Measurements from ENCODE around the gene ERBB3. TPM values are rescaled to one million over a fixed set of nuclear protein-coding genes. Genes with fewer than 3 reads are reported as not detected.

Gene ERBB3
- polyA plus RNA-seq, 1 of the 3 experiments (the other 2 are of a cell fraction), result 1.4 TPM

GRCh38 chr12:56117778-56118687 is 38.1 kb downstream of the ERBB3 start, which contains the start of gene ZC3H10:
Gene ZC3H10, plus strand, starts transcription at chr12:56118266. Its CDS starts 2,297 bp downstream, at chr12:56120563.
- peaks cover 18 to 20% of the 10 kb centered on the region in 2 experiments; a peak in 3 of 4 replicates for H3K4me1 ChIP-seq (ENCODE audit: control insufficient read depth in 1 of 2, insufficient read depth in 2 of 2, low read depth in 1 of 2, low read length in 1 of 2)
- H3K9me2 ChIP-seq, result no peaks in the 10 kb centered on the region
- peak within 1 kb of the TSS; percentile 97 for H3K9ac ChIP-seq
- POLR2A ChIA-PET, result interaction anchor here (0.6 to 2.5 kb wide), 19 partner anchors 9 to 379 kb away, joined by 3 to 44 read pairs (median 3); partner anchors contain the start of genes DNAJC14, ERBB3, ESYT1 and MYL6
- peaks cover 35% of the 10 kb centered on the region for H3F3A ChIP-seq (replicated peaks; ENCODE audit: insufficient read depth)
- peak within 1 kb of the TSS; percentile 93 for H3K4me2 ChIP-seq
- CTCF ChIA-PET, result interaction anchor here (0.6 to 16.0 kb wide), 28 partner anchors 9 to 512 kb away, joined by 3 to 272 read pairs (median 4); partner anchors contain the start of genes ANKRD52, ERBB3, ESYT1 and MYL6
- H4K20me1 ChIP-seq (ENCODE audit: insufficient read depth), result peaks cover 3% of the 10 kb centered on the region; the same call in 1 of the 2 replicates
- H3K4me3 ChIP-seq (ENCODE audit: low read depth in 2 of 2, low read length in 1 of 2), result peak within 1 kb of the TSS; percentile 89 to 94
- peak within 1 kb of the TSS; percentile 23; the same call in 1 of the 2 replicates for H2AFZ ChIP-seq (ENCODE audit: low read depth)
- H3K27me3 ChIP-seq (ENCODE audit: insufficient read depth), result no peaks in the 10 kb centered on the region
- 2% methylated on average over 17 of the region's 61 CpGs for WGBS (ENCODE audit: low lambda C conversion rate)
- peaks cover 17 to 36% of the 10 kb centered on the region in 2 experiments for H3K36me3 ChIP-seq (replicated peaks in 1 of 2; ENCODE audit: control insufficient read depth in 1 of 2, insufficient read depth in 2 of 2, low read length in 1 of 2)
- H3K79me2 ChIP-seq (ENCODE audit: insufficient read depth), result peaks cover 46% of the 10 kb centered on the region
- H3K27ac ChIP-seq (ENCODE audit: low read depth in 2 of 2, low read length in 1 of 2), result peak within 1 kb of the TSS; percentile 93 to 95
- DNase-seq, result peak; percentile 89
- H3K9me3 ChIP-seq, result no peaks in the 10 kb centered on the region
- TF ChIP-seq TCF12 (IDR thresholded peaks at IDR 0.05) (peak; percentile 65), NFIC (IDR thresholded peaks at IDR 0.05; ENCODE audit: borderline replicate concordance) (peak; percentile 51; the same call in 1 of the 2 replicates), SMC3 (IDR thresholded peaks at IDR 0.05; ENCODE audit: low read depth, low read length) (no peak), GABPA (IDR thresholded peaks at IDR 0.05; ENCODE audit: low read depth) (peak; percentile 99), POLR2AphosphoS5 (IDR thresholded peaks at IDR 0.05; ENCODE audit: low read depth, low read length) (peak; percentile 99), FOXJ3 (CRISPR knock-in tag; IDR thresholded peaks at IDR 0.05) (peak; percentile 68; the same call in 1 of the 2 replicates), CTCF (IDR thresholded peaks at IDR 0.05) (peak; percentile 51), NRF1 (IDR thresholded peaks at IDR 0.05; ENCODE audit: low read depth, low read length) (no peak), GATA2 (CRISPR knock-in tag; IDR thresholded peaks at IDR 0.05) (no peak), MAX (IDR thresholded peaks at IDR 0.05; ENCODE audit: low read depth) (peak; percentile 96), YY1 (IDR thresholded peaks at IDR 0.05; ENCODE audit: low read depth) (peak; percentile 58; the same call in 1 of the 2 replicates), EZH2phosphoT487 (IDR thresholded peaks at IDR 0.05; ENCODE audit: borderline replicate concordance, low read depth) (no peak), PBX3 (IDR thresholded peaks at IDR 0.05) (peak; percentile 95), RFX5 (IDR thresholded peaks at IDR 0.05; ENCODE audit: low read length) (peak; percentile 66; the same call in 1 of the 2 replicates), MXI1 (IDR thresholded peaks at IDR 0.05; ENCODE audit: low read depth, low read length) (peak; percentile 98), USF1 (IDR thresholded peaks at IDR 0.05; ENCODE audit: borderline replicate concordance, low read depth) (no peak), IRF3 (IDR thresholded peaks at IDR 0.05; ENCODE audit: low read depth, low read length) (no peak), ELF1 (IDR thresholded peaks at IDR 0.05) (peak; percentile 98), SIN3A (IDR thresholded peaks at IDR 0.05; ENCODE audit: borderline replicate concordance, low read depth, low read length) (peak; percentile 100), RCOR1 (IDR thresholded peaks at IDR 0.05; ENCODE audit: low read length) (peak; percentile 48), REST (IDR thresholded peaks at IDR 0.05; ENCODE audit: low read depth, low read length) (0 out of 2 replicates have a peak, but pooled peaks have one; percentile 6), MEF2A (IDR thresholded peaks at IDR 0.05; ENCODE audit: borderline replicate concordance, low read depth) (no peak; the same call in 1 of the 2 replicates)

Measured in SK-N-SH (cell line).